CD4-positive, alpha-beta T cell (primary cell): ENCODE measurements around the gene DDX1. TPM values are rescaled to one million over a fixed set of nuclear protein-coding genes. Genes with fewer than 3 reads are reported as not detected.

Source experiments
- ATAC-seq: fragments of 200-7000 bp; cut with Tn5 transposase; one replicate; pipeline ENCODE4 v1.10.0; 2022; ENCODE audit warnings: mild to moderate bottlenecking; ENCODE audit not compliant: poor library complexity
- CTCF ChIA-PET: fragments of 350-600 bp; sonication (Branson Sonifier 250); formaldehyde crosslinking; loops from one replicate; lab custom pipeline; 2021; ENCODE audit warnings: antibody characterized with exemption, inconsistent platforms; lab: Charles Lee
- POLR2A ChIA-PET: fragments of 350-600 bp; sonication (Branson Sonifier 250); formaldehyde crosslinking; loops from one replicate; lab custom pipeline; 2021; ENCODE audit warnings: antibody characterized with exemption, inconsistent platforms; lab: Charles Lee
- DNase-seq, 14 experiments: peaks; one replicate each; pipeline ENCODE4 v3.0.0-alpha.2; 2013 to 2020; ENCODE audit warnings: mixed read lengths in 2 of 14
- H3K27ac ChIP-seq, 2 donors: one replicate each; pipeline versions ENCODE4 v1.5.1 to v1.7.0; 2013; ENCODE audit warnings: low read length in 2 of 2, low read depth in 1 of 2, mild to moderate bottlenecking in 1 of 2
- H3K27me3 ChIP-seq, 2 experiments: 1 replicate in 1 of 2; 2 replicates in 1 of 2; pipeline versions ENCODE4 v1.6.1 to v1.7.0; 2013; ENCODE audit warnings: low read length in 2 of 2, control low read depth in 1 of 2, mild to moderate bottlenecking in 1 of 2, moderate library complexity in 1 of 2; ENCODE audit not compliant: insufficient read depth in 2 of 2, control insufficient read depth in 1 of 2
- H3K36me3 ChIP-seq: one replicate; pipeline ENCODE4 v1.6.1; 2013; ENCODE audit warnings: low read length, control low read depth; ENCODE audit not compliant: insufficient read depth
- H3K4me1 ChIP-seq: one replicate; pipeline ENCODE4 v1.6.1; 2013; ENCODE audit warnings: low read length, control low read depth; ENCODE audit not compliant: insufficient read depth
- H3K4me3 ChIP-seq: one replicate; pipeline ENCODE4 v1.5.1; 2013; ENCODE audit warnings: mild to moderate bottlenecking, low read length, moderate library complexity
- H3K9me3 ChIP-seq, 2 experiments: 1 replicate in 1 of 2; 2 replicates in 1 of 2; pipeline versions ENCODE4 v1.6.1 to v1.7.0; 2013; ENCODE audit warnings: low read length in 2 of 2, mild to moderate bottlenecking in 2 of 2, control low read depth in 1 of 2, moderate library complexity in 1 of 2; ENCODE audit not compliant: control insufficient read depth in 1 of 2, insufficient read depth in 1 of 2
- H3K27ac Mint-ChIP-seq: one replicate; pipeline ENCODE4 v1.8.0; 2020; ENCODE audit warnings: mixed read lengths
- H3K27me3 Mint-ChIP-seq: one replicate; pipeline ENCODE4 v1.8.0; 2021; ENCODE audit warnings: mixed read lengths
- H3K36me3 Mint-ChIP-seq: one replicate; pipeline ENCODE4 v1.8.0; 2021; ENCODE audit warnings: low read depth, mixed read lengths
- H3K4me1 Mint-ChIP-seq: one replicate; pipeline ENCODE4 v1.8.0; 2021; ENCODE audit warnings: low read depth, mixed read lengths
- H3K4me3 Mint-ChIP-seq: one replicate; pipeline ENCODE4 v1.8.0; 2020; ENCODE audit warnings: mild to moderate bottlenecking, mixed read lengths
- H3K9me3 Mint-ChIP-seq: one replicate; pipeline ENCODE4 v1.8.0; 2020; ENCODE audit warnings: mixed read lengths
- intact Hi-C, 2 experiments: fragments of 100-400 bp; cut with DNase I in 1 of 2; cut with micrococcal nuclease in 1 of 2; formaldehyde crosslinking; loops; one replicate each; pipeline versions ENCODE4 v1.15.1 to v1.9.0; 2023 to 2025; cut with DNase I, micrococcal nuclease
- total RNA-seq, 174 experiments: library from RNA in 2 of 174; stranded (reverse) in 2 of 174; gene quantifications; one replicate each; pipeline ENCODE4 v1.2.3 and lab custom pipeline; 2021 to 2026
- TF ChIP-seq, protein P1 (sequence below): fragments of 200-600 bp; IDR thresholded peaks from one replicate; pipeline ENCODE4 v1.8.0; 2022; ENCODE audit warnings: antibody characterized with exemption, mild to moderate bottlenecking

Gene DDX1
- total RNA-seq, 2 experiments from 2014 or later, result 48.8 to 50.1 TPM

GRCh38 chr2:15553951-15554350 lies 37.7 kb upstream of the DDX1 start:
- ATAC-seq (no peak), DNase-seq (no peak)
- H3K27me3 Mint-ChIP-seq, result no peaks in the 10 kb centered on the region
- no peak overlapping the region for H3K4me3 Mint-ChIP-seq
- Histone ChIP-seq H3K4me1 (peaks cover 3% of the 10 kb centered on the region), H3K36me3 (peaks cover 43% of the 10 kb centered on the region), H3K4me3 (no peak overlapping the region), H3K9me3 (no peaks in the 10 kb centered on the region), H3K27ac (no peak overlapping the region), H3K27me3 (no peaks in the 10 kb centered on the region)
- peaks cover 60% of the 10 kb centered on the region for H3K36me3 Mint-ChIP-seq
- ChIA-PET CTCF (interaction anchor here (3.0 kb wide), 1 partner anchor 23 kb away, joined by 8 read pairs; no protein-coding TSS in a partner anchor), POLR2A (no interaction called here)
- H3K4me1 Mint-ChIP-seq, result peaks cover 9% of the 10 kb centered on the region
- intact Hi-C loops, result no loop called here
- TF ChIP-seq, protein P1, sequence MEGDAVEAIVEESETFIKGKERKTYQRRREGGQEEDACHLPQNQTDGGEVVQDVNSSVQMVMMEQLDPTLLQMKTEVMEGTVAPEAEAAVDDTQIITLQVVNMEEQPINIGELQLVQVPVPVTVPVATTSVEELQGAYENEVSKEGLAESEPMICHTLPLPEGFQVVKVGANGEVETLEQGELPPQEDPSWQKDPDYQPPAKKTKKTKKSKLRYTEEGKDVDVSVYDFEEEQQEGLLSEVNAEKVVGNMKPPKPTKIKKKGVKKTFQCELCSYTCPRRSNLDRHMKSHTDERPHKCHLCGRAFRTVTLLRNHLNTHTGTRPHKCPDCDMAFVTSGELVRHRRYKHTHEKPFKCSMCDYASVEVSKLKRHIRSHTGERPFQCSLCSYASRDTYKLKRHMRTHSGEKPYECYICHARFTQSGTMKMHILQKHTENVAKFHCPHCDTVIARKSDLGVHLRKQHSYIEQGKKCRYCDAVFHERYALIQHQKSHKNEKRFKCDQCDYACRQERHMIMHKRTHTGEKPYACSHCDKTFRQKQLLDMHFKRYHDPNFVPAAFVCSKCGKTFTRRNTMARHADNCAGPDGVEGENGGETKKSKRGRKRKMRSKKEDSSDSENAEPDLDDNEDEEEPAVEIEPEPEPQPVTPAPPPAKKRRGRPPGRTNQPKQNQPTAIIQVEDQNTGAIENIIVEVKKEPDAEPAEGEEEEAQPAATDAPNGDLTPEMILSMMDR, result no peak
- H3K27ac Mint-ChIP-seq, result no peak overlapping the region
- H3K9me3 Mint-ChIP-seq, result no peaks in the 10 kb centered on the region

- no peak overlapping the region for H3K4me3 Mint-ChIP-seq
- peaks cover 55% of the 10 kb centered on the region for H3K36me3 Mint-ChIP-seq
- DNase-seq (no peak), ATAC-seq (no peak)
- H3K27ac Mint-ChIP-seq, result no peak overlapping the region
- no peaks in the 10 kb centered on the region for H3K9me3 ChIP-seq
- intact Hi-C loops, result no loop called here
- POLR2A ChIA-PET, result no interaction called here
- H3K36me3 ChIP-seq, result peaks cover 40% of the 10 kb centered on the region
- no peaks in the 10 kb centered on the region for H3K9me3 Mint-ChIP-seq
- H3K27me3 ChIP-seq, result no peaks in the 10 kb centered on the region
- TF ChIP-seq, protein P1, result no peak
- peaks cover 3% of the 10 kb centered on the region for H3K4me1 ChIP-seq
- peaks cover 16% of the 10 kb centered on the region for H3K4me1 Mint-ChIP-seq
- H3K27ac ChIP-seq, result no peak overlapping the region
- no peaks in the 10 kb centered on the region for H3K27me3 Mint-ChIP-seq
- CTCF ChIA-PET, result interaction anchor here (3.0 kb wide), 1 partner anchor 23 kb away, joined by 8 read pairs; no protein-coding TSS in a partner anchor
- no peak overlapping the region for H3K4me3 ChIP-seq
These were observed 37.0 kb upstream of the DDX1 start for GRCh38 chr2:15554525-15555218.

DNA sequence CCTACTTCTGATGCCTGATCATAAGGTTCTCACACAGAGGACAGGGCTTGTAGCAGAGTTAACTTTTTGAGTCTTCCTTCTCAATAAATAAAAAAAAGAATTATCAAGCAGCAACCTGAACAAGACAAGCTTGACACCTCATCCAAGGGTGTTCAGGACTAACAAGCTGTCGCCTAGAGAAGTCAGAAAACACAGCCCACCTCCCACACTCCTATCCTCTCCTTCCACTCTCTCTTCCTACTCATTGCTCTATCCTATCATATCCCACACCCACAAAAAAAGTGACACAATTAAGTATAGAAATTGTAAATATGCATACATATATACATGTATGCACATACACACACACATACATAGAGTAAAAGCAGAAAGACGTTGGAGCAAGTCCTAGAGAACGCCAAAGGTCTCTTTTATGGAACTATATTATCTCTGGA lies 35.9 kb upstream of the DDX1 start:
- POLR2A ChIA-PET, result no interaction called here
- CTCF ChIA-PET, result interaction anchor here (1.6 kb wide), 1 partner anchor 20 kb away, joined by 3 read pairs; no protein-coding TSS in a partner anchor
- peaks cover 10% of the 10 kb centered on the region for H3K4me1 ChIP-seq
- Mint-ChIP-seq H3K9me3 (no peaks in the 10 kb centered on the region), H3K27me3 (no peaks in the 10 kb centered on the region), H3K27ac (no peak overlapping the region), H3K4me3 (no peak overlapping the region), H3K4me1 (peaks cover 25% of the 10 kb centered on the region), H3K36me3 (peaks cover 59% of the 10 kb centered on the region)
- H3K27me3 ChIP-seq, result no peaks in the 10 kb centered on the region
- H3K36me3 ChIP-seq, result peaks cover 40% of the 10 kb centered on the region
- TF ChIP-seq, protein P1, result no peak
- ATAC-seq (no peak), DNase-seq (no peak)
- H3K4me3 ChIP-seq, result no peak overlapping the region
- no peaks in the 10 kb centered on the region for H3K9me3 ChIP-seq
- no peak overlapping the region for H3K27ac ChIP-seq
- intact Hi-C loops, result no loop called here
